ENCODE data around the gene PNPLA8.
"Not testable (repeated sequence)": the region's sequence is repeated elsewhere in the genome, so short reads cannot be mapped to it uniquely, and the experiment has no call there.

The PNPLA8 gene

DNA sequence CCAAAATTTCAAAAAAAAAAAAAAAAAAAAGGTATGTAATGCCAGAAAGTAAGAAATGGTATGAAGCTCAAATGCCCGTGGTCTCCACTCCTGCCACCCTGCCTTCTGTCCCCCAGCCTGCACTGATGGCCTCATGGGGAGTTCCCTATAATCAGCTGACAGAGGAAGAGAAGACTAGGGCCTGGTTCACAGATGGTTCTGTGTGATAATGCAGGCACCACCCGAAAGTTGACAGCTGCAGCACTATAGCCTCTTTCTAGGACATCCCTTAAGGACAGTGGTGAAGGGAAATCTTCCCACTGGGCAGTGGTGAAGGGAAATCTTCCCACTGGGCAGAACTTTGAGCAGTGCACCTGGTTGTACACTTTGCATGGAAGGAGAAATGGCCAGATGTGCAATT lies 12.3 kb upstream of the PNPLA8 start:
- H2BK5ac ChIP-seq (ENCODE audit: low read depth, low read length, poor library complexity); H3K79me1 ChIP-seq (ENCODE audit: low read length); H3K36me3 ChIP-seq (ENCODE audit: control insufficient read depth in 1 of 2, insufficient read depth in 2 of 2, low read length in 2 of 2); H3K9me3 ChIP-seq (ENCODE audit: insufficient read depth, low read depth, low read length); H3K4me3 ChIP-seq (ENCODE audit: low read depth, low read length); H3K4me1 ChIP-seq (ENCODE audit: control insufficient read depth in 1 of 2, insufficient read depth in 2 of 2, low read length in 2 of 2); H4K12ac ChIP-seq (ENCODE audit: low read depth, low read length); H3K9ac ChIP-seq (ENCODE audit: low read length); H2AK5ac ChIP-seq (ENCODE audit: low read length); H2BK120ac ChIP-seq (ENCODE audit: insufficient read depth, low read length, poor library complexity); H3K18ac ChIP-seq (ENCODE audit: low read length); H3K14ac ChIP-seq (ENCODE audit: low read length); H3K27ac ChIP-seq (ENCODE audit: low read depth, low read length); H4K91ac ChIP-seq (ENCODE audit: low read depth, low read length); H4K8ac ChIP-seq (ENCODE audit: low read depth, low read length); H2AFZ ChIP-seq (ENCODE audit: insufficient read depth, low read length, poor library complexity); H3K4ac ChIP-seq (ENCODE audit: low read depth, low read length); H2BK12ac ChIP-seq (ENCODE audit: low read length); H3K23ac ChIP-seq (ENCODE audit: low read length); DNase-seq; H3K79me2 ChIP-seq (ENCODE audit: control insufficient read depth, insufficient read depth, low read length, poor library complexity); H3K4me2 ChIP-seq (ENCODE audit: low read length); H3K27me3 ChIP-seq (ENCODE audit: insufficient read depth, low read length): not testable (repeated sequence)
- no CpG with 5 or more reads among the region's 2 CpGs for WGBS (ENCODE audit: extremely low coverage, insufficient coverage, insufficient read length)

DNA sequence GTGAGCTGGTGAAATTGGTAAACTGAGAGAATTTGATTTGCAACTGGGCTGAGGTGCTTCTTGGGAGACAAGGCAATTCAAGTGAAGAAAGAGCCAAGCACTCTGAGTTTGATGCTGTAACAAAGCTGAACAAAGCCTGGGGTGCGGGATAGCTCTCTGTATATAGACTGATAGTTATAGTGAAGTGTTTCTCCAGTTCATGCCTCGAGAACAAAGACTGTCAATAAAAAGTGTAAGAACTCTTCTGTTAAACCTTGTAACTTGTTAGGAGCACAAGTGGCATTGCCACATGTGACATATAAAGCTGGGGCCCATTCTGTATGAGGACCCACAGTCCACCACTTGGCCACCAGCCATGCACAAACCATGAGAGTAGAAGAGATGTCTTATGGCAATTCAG lies 11.3 kb upstream of the PNPLA8 start:
- Histone ChIP-seq H3K36me3 (ENCODE audit: control insufficient read depth in 1 of 2, insufficient read depth in 2 of 2, low read length in 2 of 2) (no peaks in the 10 kb centered on the region), H3K79me1 (ENCODE audit: low read length) (no peaks in the 10 kb centered on the region), H2BK12ac (ENCODE audit: low read length) (no peak overlapping the region), H3K14ac (ENCODE audit: low read length) (no peak overlapping the region), H4K8ac (ENCODE audit: low read depth, low read length) (no peak overlapping the region), H3K4me2 (ENCODE audit: low read length) (no peak overlapping the region), H3K4me3 (ENCODE audit: low read depth, low read length) (no peak overlapping the region), H3K27me3 (ENCODE audit: insufficient read depth, low read length) (no peaks in the 10 kb centered on the region), H3K9me3 (ENCODE audit: insufficient read depth, low read depth, low read length) (no peaks in the 10 kb centered on the region), H3K4ac (ENCODE audit: low read depth, low read length) (no peak overlapping the region), H3K79me2 (ENCODE audit: control insufficient read depth, insufficient read depth, low read length, poor library complexity) (no peaks in the 10 kb centered on the region), H2BK120ac (ENCODE audit: insufficient read depth, low read length, poor library complexity) (no peak overlapping the region), H2AFZ (ENCODE audit: insufficient read depth, low read length, poor library complexity) (no peak overlapping the region), H3K23ac (ENCODE audit: low read length) (no peak overlapping the region), H3K18ac (ENCODE audit: low read length) (no peak overlapping the region), H3K4me1 (ENCODE audit: control insufficient read depth in 1 of 2, insufficient read depth in 2 of 2, low read length in 2 of 2) (no peaks in the 10 kb centered on the region), H2BK5ac (ENCODE audit: low read depth, low read length, poor library complexity) (no peak overlapping the region), H2AK5ac (ENCODE audit: low read length) (no peak overlapping the region), H3K27ac (ENCODE audit: low read depth, low read length) (no peak overlapping the region), H4K91ac (ENCODE audit: low read depth, low read length) (no peak overlapping the region), H3K9ac (ENCODE audit: low read length) (peak overlapping the region; percentile 53), H4K12ac (ENCODE audit: low read depth, low read length) (no peak overlapping the region)
- DNase-seq = no peak
- no CpG with 5 or more reads among the region's 2 CpGs for WGBS (ENCODE audit: extremely low coverage, insufficient coverage, insufficient read length)

DNA sequence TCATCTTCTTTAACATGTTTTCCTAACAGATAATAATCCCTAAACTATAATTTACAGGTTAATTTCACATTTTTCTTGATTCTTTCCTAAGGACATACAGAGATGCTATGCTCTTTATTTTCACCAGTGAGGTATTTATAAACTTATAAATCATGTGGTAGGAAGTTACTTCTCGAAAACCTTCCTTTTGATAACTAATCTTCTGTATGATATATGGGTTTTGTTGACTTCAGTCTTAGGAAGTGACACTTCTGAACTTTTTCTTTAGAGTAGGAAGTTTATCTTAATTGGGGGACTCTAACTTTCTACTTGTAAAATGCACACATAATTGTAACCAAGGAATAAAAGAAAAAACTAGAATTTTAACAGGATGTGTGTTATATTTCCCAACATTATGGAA lies 9.8 kb upstream of the PNPLA8 start:
- no peaks in the 10 kb centered on the region for H3K79me1 ChIP-seq (ENCODE audit: low read length)
- no peak overlapping the region for H4K91ac ChIP-seq (ENCODE audit: low read depth, low read length)
- H3K18ac ChIP-seq (ENCODE audit: low read length) = no peak overlapping the region
- no peak for DNase-seq
- H4K8ac ChIP-seq (ENCODE audit: low read depth, low read length) = no peak overlapping the region
- no peak overlapping the region for H2AFZ ChIP-seq (ENCODE audit: insufficient read depth, low read length, poor library complexity)
- H3K4me3 ChIP-seq (ENCODE audit: low read depth, low read length) = no peak overlapping the region
- no peaks in the 10 kb centered on the region for H3K36me3 ChIP-seq (ENCODE audit: control insufficient read depth in 1 of 2, insufficient read depth in 2 of 2, low read length in 2 of 2)
- H3K9ac ChIP-seq (ENCODE audit: low read length) = no peak overlapping the region
- no peak overlapping the region for H3K23ac ChIP-seq (ENCODE audit: low read length)
- H2BK12ac ChIP-seq (ENCODE audit: low read length) = no peak overlapping the region
- H3K4ac ChIP-seq (ENCODE audit: low read depth, low read length) = no peak overlapping the region
- no peak overlapping the region for H4K12ac ChIP-seq (ENCODE audit: low read depth, low read length)
- H2BK5ac ChIP-seq (ENCODE audit: low read depth, low read length, poor library complexity) = no peak overlapping the region
- no peaks in the 10 kb centered on the region for H3K79me2 ChIP-seq (ENCODE audit: control insufficient read depth, insufficient read depth, low read length, poor library complexity)
- H3K4me2 ChIP-seq (ENCODE audit: low read length) = no peak overlapping the region
- WGBS (ENCODE audit: extremely low coverage, insufficient coverage, insufficient read length) = no CpG with 5 or more reads among the region's 1 CpG
- no peak overlapping the region for H3K27ac ChIP-seq (ENCODE audit: low read depth, low read length)
- H2BK120ac ChIP-seq (ENCODE audit: insufficient read depth, low read length, poor library complexity) = no peak overlapping the region
- H3K14ac ChIP-seq (ENCODE audit: low read length) = no peak overlapping the region
- H3K9me3 ChIP-seq (ENCODE audit: insufficient read depth, low read depth, low read length) = no peaks in the 10 kb centered on the region
- no peaks in the 10 kb centered on the region for H3K4me1 ChIP-seq (ENCODE audit: control insufficient read depth in 1 of 2, insufficient read depth in 2 of 2, low read length in 2 of 2)
- H3K27me3 ChIP-seq (ENCODE audit: insufficient read depth, low read length) = no peaks in the 10 kb centered on the region
- H2AK5ac ChIP-seq (ENCODE audit: low read length) = no peak overlapping the region

DNA sequence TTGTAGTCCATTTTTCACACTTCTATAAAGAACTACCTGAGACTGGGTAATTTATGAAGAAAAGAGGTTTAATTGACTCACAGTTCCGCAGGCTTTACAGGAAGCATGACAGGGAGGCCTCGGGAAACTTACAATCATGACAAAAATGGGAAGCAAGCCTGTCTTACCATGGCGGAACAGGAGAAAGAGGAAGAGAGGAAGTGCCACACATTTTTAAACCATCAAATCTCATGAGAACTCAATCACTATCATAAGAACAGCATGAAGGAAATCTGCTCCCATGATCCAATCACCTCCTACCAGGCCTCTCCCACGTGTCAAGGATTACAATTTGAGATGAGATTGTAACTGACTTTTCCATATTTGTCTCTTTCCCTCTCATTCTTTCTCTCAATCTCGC lies 9.3 kb upstream of the PNPLA8 start:
- Histone ChIP-seq H3K14ac (ENCODE audit: low read length) (no peak overlapping the region), H3K27ac (ENCODE audit: low read depth, low read length) (no peak overlapping the region), H2AFZ (ENCODE audit: insufficient read depth, low read length, poor library complexity) (no peak overlapping the region), H4K12ac (ENCODE audit: low read depth, low read length) (no peak overlapping the region), H2BK5ac (ENCODE audit: low read depth, low read length, poor library complexity) (no peak overlapping the region), H3K4me1 (ENCODE audit: control insufficient read depth in 1 of 2, insufficient read depth in 2 of 2, low read length in 2 of 2) (no peaks in the 10 kb centered on the region), H4K91ac (ENCODE audit: low read depth, low read length) (no peak overlapping the region), H3K23ac (ENCODE audit: low read length) (no peak overlapping the region), H3K4me2 (ENCODE audit: low read length) (no peak overlapping the region), H3K4ac (ENCODE audit: low read depth, low read length) (no peak overlapping the region), H4K8ac (ENCODE audit: low read depth, low read length) (no peak overlapping the region), H3K9me3 (ENCODE audit: insufficient read depth, low read depth, low read length) (no peaks in the 10 kb centered on the region), H3K27me3 (ENCODE audit: insufficient read depth, low read length) (no peaks in the 10 kb centered on the region), H3K36me3 (ENCODE audit: control insufficient read depth in 1 of 2, insufficient read depth in 2 of 2, low read length in 2 of 2) (no peaks in the 10 kb centered on the region), H2BK120ac (ENCODE audit: insufficient read depth, low read length, poor library complexity) (no peak overlapping the region), H3K9ac (ENCODE audit: low read length) (no peak overlapping the region), H2BK12ac (ENCODE audit: low read length) (no peak overlapping the region), H2AK5ac (ENCODE audit: low read length) (no peak overlapping the region), H3K79me1 (ENCODE audit: low read length) (no peaks in the 10 kb centered on the region), H3K79me2 (ENCODE audit: control insufficient read depth, insufficient read depth, low read length, poor library complexity) (no peaks in the 10 kb centered on the region), H3K4me3 (ENCODE audit: low read depth, low read length) (no peak overlapping the region), H3K18ac (ENCODE audit: low read length) (no peak overlapping the region)
- no CpG with 5 or more reads among the region's 5 CpGs for WGBS (ENCODE audit: extremely low coverage, insufficient coverage, insufficient read length)
- DNase-seq = no peak
